ENCODE results near the gene FANCE.

Gene FANCE

DNA sequence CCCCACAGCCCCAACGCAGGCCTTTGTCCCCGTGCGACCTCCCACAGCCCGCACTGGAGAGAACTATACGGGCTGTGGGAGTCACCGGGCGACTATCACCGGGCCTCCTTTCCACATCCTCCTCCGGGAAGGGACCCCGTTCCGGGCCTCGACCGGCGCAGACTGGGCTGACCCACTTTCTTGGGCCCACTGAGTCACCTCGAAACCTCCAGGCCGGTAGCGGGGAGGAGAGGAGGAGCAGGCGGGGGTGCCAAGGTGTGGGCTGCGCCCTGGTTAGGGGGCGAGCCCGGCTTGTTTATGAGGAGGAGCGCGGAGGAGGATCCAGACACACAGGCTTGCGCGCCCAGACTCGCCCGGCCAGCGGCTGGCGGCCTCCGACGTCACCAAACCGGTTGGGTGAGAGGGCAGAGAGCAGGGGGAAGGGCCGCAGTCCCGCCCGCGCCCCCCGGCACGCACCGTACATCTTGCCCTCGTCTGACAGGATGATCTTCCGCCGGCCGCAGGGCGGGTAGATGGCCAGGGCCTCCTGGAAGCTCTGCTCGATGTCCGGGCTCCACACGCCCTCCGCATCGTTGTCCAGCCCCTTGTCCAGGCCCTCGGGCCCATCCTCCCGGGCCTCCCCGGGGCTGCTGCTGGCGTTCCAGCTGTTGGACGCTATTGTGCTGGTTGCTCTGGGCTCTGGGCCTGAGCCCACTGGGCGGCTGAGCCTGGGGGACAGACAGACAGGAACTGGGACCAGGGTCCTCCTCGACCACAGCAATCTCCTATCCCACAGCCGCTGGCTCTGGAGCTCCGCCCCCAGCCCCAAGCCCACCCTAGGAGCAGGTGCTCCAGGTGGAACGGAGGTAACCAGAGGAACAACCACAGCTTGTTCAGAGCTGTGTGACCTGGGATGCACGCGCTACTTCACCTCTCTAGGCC lies 34.1 kb downstream of the FANCE start:
- no peak for DNase-seq

DNA sequence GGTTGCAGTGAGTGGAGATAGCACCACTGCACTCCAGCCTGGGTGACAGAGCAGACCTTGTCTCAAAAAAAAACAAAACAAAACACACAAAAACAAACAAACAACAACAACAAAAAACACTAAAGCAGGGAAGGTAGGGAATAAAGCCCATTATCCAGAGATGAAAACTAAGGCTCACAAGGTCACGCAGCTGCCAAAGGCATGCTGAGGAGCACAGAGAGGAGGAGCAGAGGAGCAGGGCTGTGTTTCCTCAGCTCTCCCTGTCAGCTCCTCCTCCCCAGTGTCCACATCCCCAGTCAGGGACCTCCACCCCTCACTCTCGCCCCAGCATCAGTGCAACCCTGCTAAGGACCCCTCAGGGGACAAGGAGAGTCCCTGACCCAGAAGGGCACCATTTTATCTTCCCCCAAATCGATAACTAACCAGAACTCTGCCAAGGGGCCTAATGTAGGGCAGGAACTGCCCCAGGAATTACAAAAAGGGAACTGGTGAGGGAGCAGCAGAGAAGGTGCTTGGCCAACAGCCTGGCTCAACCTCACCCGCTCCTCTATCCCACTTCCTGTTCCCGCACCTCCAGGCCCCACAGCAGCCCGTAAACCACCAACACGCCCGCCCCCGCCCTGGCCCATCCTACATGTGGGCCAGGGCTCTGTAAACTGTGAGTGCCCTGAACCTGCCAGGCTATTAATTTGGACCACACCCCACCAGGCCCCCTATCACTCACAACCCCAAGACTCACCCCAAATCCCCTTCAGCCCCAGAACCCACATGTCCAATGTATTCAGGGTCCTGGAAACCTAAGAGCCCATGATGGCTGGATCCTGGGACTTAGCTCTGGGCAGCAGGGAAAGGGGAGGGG lies 35.7 kb downstream of the FANCE start:
- no peak for DNase-seq

DNA sequence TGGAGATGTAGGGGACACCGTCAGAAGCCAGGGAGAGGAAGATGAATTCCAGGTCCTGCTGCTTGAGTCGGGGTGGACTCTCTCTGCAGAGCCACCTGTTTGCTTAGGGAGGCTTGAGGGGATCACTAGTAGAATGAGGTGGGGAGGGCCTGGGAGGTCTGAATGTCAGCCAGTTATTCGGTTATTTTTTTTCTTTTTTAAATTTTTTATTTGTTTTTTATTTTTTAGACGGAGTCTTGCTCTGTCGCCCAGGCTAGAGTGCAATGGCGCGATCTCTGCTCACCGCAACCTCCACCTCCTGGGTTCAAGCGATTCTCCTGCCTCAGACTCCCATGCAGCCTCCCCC lies 36.4 kb downstream of the FANCE start:
- DNase-seq = no peak

GRCh38 chr6:35489066-35489465 lies 36.9 kb downstream of the FANCE start:
- no peak for DNase-seq

- no peak for DNase-seq
Observed at GRCh38 chr6:35489995-35490791, 38.1 kb downstream of the FANCE start.

- DNase-seq = no peak
Observed at GRCh38 chr6:35490821-35491557, 38.9 kb downstream of the FANCE start.

GRCh38 chr6:35491558-35492257 lies 39.6 kb downstream of the FANCE start:
- DNase-seq = no peak

GRCh38 chr6:35492258-35492973 lies 40.3 kb downstream of the FANCE start:
- DNase-seq = no peak

GRCh38 chr6:35492974-35493284 lies 40.8 kb downstream of the FANCE start:
- no peak for DNase-seq

DNA sequence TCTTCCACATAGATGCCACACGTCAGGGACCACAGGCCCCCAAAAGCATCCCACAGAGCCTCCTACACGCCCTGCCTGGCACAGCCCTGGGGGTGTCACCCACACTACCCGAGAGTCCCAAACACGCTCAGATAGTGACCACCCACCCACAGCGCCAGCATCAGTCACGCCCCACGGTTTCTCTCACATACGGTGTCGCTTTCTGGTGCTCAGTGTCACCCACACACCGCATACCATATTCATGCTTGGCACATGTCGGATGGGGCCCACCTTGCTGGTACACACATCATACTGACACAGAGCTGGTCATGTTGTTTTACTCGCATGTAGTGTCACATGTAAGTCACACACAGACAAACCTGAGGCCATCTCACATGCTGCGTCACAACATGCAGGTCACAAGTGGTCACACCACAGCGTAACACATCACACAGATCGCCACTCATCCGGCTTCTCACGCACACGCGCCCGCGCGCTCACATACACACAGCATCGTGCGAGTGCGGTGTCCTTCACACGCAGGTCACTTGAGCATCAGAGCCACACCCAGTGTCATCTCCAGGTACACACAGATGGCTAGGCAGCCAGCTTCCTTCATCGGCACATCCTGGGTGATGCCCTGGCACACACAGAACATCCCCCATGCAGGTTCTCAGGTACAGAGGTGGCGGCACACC lies 41.3 kb downstream of the FANCE start:
- DNase-seq = no peak

- no peak for DNase-seq
Observed at GRCh38 chr6:35494161-35494563, 42.0 kb downstream of the FANCE start.

GRCh38 chr6:35495258-35496035 lies 43.3 kb downstream of the FANCE start:
- no peak for DNase-seq

GRCh38 chr6:35496036-35496840 lies 44.1 kb downstream of the FANCE start:
- no peak for DNase-seq

- DNase-seq = no peak
Observed at GRCh38 chr6:35496841-35497570, 44.9 kb downstream of the FANCE start, which contains the start of gene TEAD3. TEAD3 (minus strand) TSS chr6:35497079.

GRCh38 chr6:35497571-35498421 lies 45.7 kb downstream of the FANCE start:
- DNase-seq = no peak

DNA sequence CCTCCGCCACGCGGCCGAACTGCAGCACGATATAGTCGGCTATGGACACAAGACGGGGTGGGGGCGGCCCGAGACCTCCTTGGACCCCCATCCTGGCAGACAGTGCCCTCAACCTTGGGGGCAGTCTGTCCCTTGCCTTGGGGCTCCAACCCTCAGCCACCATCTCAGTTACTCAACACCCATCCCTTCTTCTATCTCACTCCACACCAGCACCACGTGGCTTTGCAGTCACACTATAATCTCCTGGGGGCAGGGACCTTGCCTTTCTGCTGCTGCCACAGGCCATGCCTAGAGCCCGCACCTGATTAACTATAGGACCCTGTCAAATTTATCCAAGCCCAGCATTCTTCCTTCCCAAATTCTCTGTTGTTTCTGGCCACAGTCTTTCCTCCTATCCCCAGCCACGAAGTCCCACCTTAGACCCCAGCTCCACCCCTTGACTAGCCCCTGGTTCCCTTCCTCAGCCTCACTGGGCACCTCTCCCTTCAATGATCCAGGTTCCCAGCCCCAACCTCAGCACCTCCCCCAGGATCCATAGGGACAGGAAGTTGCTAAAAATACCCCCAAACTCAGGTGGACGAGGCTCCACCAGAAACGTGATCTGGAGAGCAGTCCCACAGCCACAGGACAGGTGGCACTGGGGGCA lies 46.4 kb downstream of the FANCE start:
- DNase-seq = no peak

GRCh38 chr6:35499372-35499771 lies 47.2 kb downstream of the FANCE start:
- DNase-seq = no peak
